GM12874 (cell line): Measurements from ENCODE around the gene HNRNPD.

ENCODE experiments used
- CTCF ChIP-seq: IDR thresholded peaks from 2 replicates; pipeline ENCODE4 v1.5.1; 2011; ENCODE audit warnings: low read depth, mild to moderate bottlenecking, control low read depth, low read length, moderate library complexity; ENCODE audit not compliant: insufficient read depth

The HNRNPD gene

GRCh38 chr4:82352825-82353366 lies 20.9 kb downstream of the HNRNPD start:
- TF ChIP-seq CTCF, result no peak

GRCh38 chr4:82352118-82352824 lies 21.5 kb downstream of the HNRNPD start:
- no peak for TF ChIP-seq CTCF

GRCh38 chr4:82346126-82346525 lies 27.7 kb downstream of the HNRNPD start:
- no peak for TF ChIP-seq CTCF

- TF ChIP-seq CTCF, result no peak
Measured at GRCh38 chr4:82335043-82335442, 38.7 kb downstream of the HNRNPD start.

GRCh38 chr4:82331814-82332213 lies 42.0 kb downstream of the HNRNPD start:
- TF ChIP-seq CTCF, result no peak

- no peak for TF ChIP-seq CTCF
Measured at GRCh38 chr4:82320351-82320750, 53.4 kb downstream of the HNRNPD start.
